ENCODE results near the gene TTYH2. TPM values are rescaled to one million over a fixed set of nuclear protein-coding genes. Genes with fewer than 3 reads are reported as not detected.

TTYH2 gene
- total and polyA plus RNA-seq, 11 donors = 10.3 to 34.6 (median 22.4) TPM

DNA sequence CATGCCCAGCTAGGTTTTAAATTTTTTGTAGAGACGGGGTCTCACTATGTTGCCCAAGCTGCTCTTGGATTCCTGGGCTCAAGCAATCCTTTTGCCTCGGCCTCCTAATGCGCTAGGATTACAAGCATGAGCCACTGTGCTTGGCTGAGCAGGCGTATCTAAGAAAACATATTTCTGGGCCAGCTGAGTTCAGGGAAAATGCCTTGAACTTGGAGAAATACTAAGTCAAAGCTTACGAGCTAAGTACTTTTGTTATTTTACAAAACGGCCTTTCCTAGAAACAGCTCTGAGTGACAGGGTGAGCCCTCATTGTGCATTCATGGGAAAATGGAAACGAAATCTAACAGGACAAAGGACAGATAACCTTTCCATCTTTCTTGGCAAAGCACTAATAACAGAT is 85.4 kb downstream of the TTYH2 start:
- H3K4me1 ChIP-seq = peaks cover 0 to 18% (median 10%) of the 10 kb centered on the region in 12 donors
- H3K27me3 ChIP-seq = no peaks in the 10 kb centered on the region
- intact Hi-C loops (cut with DNase I) = loop anchor here in 2 of 10 donors (5.0 to 10.0 kb wide), 2 partner anchors 156 to 159 kb away; no protein-coding TSS in a partner anchor
- H3K27ac ChIP-seq = no peak overlapping the region
- 65 to 84% (median 74%) methylated on average over 7 of the region's 7 CpGs for WGBS, 4 donors
- ATAC-seq (no peak), DNase-seq (no peak)
- no peaks in the 10 kb centered on the region for H3K36me3 ChIP-seq
- TF ChIP-seq, protein P1, sequence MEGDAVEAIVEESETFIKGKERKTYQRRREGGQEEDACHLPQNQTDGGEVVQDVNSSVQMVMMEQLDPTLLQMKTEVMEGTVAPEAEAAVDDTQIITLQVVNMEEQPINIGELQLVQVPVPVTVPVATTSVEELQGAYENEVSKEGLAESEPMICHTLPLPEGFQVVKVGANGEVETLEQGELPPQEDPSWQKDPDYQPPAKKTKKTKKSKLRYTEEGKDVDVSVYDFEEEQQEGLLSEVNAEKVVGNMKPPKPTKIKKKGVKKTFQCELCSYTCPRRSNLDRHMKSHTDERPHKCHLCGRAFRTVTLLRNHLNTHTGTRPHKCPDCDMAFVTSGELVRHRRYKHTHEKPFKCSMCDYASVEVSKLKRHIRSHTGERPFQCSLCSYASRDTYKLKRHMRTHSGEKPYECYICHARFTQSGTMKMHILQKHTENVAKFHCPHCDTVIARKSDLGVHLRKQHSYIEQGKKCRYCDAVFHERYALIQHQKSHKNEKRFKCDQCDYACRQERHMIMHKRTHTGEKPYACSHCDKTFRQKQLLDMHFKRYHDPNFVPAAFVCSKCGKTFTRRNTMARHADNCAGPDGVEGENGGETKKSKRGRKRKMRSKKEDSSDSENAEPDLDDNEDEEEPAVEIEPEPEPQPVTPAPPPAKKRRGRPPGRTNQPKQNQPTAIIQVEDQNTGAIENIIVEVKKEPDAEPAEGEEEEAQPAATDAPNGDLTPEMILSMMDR (IDR thresholded peaks at IDR 0.05) = no peak
- no peak for TF ChIP-seq POLR2A (IDR thresholded peaks at IDR 0.05)
- H3K9me3 ChIP-seq = no peaks in the 10 kb centered on the region
- no peak overlapping the region for H3K4me3 ChIP-seq

DNA sequence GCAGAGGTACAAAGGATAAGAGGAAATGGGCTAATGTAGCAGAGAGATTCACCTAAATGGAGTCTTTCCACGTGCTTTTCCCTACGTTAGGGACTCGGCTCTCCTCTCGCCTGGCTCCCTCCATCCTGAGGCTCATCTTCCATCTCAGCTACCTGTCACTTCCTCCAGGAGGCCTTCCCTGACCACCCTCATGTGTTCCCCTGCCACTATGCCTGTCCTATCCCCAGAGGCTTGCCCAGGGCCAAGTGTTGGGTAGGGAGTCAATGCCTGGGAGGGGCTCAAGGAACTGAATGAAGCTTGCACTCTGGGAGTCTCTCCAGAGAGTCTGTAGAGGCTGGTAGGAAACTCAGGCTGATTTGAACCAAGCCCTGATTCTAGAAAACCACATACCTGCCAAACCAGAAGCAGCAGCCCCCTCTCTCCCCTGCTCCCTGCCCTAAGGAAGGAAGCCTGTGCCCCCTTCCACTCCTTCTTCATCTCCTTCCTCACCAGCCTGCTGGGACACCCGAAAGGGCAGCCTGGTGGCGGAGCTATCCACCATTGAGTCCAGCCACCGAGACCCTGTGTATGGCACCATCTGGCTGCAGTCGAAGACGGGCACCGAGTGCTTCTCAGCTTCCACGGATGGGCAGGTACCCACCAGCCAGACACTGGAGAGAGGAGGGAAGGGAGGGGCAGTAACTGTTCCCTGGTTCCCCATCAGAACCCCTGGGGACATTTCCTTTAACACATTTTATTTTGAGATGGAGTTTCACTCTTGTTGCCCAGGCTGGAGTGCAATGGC is 86.0 kb downstream of the TTYH2 start:
- TF ChIP-seq POLR2A (IDR thresholded peaks at IDR 0.05) = no peak
- TF ChIP-seq, protein P1 (IDR thresholded peaks at IDR 0.05) = no peak
- intact Hi-C loops (cut with DNase I) = loop anchor here (2.0 to 10.0 kb wide), 9 partner anchors 53 to 195 kb away; partner anchors contain the start of genes BTBD17 (in 5 of the 10) and TTYH2 (in 1 of the 10)
- peak in 1 of 5 donors; percentile 36 for DNase-seq
- Histone ChIP-seq H3K4me1 (peaks cover 0 to 18% (median 10%) of the 10 kb centered on the region in 12 donors), H3K36me3 (no peaks in the 10 kb centered on the region), H3K4me3 (no peak overlapping the region), H3K9me3 (no peaks in the 10 kb centered on the region), H3K27ac (no peak overlapping the region), H3K27me3 (no peaks in the 10 kb centered on the region)
- no peak for ATAC-seq
- WGBS, 4 donors = 79 to 88% (median 85%) methylated on average over 11 of the region's 11 CpGs

DNA sequence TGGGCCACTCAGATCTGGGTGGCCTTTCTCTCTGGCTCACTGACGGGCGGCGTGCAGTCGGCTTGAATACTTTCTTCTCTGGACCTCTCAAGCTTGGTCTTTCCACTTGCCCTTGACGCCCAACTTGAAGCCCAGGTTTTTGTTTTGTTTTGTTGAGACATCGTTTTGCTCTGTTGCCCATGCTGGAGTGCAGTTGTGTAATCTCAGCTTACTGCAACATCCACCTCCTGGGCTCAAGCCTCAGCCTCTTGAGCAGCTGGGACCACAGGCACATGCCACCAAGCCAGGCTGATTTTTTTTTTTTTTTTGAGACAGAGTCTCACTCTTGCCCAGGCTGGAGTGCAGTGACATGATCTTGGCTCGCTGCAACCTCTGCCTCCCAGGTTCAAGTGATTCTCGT is 89.9 kb downstream of the TTYH2 start:
- H3K4me1 ChIP-seq = peaks cover 0 to 8% (median 2%) of the 10 kb centered on the region in 12 donors
- H3K27ac ChIP-seq = no peak overlapping the region
- H3K27me3 ChIP-seq = no peaks in the 10 kb centered on the region
- H3K4me3 ChIP-seq = no peak overlapping the region
- ATAC-seq (no peak), DNase-seq (no peak)
- peaks cover 0 to 12% (median 0%) of the 10 kb centered on the region in 12 donors for H3K9me3 ChIP-seq
- TF ChIP-seq, protein P1 (IDR thresholded peaks at IDR 0.05) = no peak
- no peak for TF ChIP-seq POLR2A (IDR thresholded peaks at IDR 0.05)
- intact Hi-C loops (cut with DNase I) = loop anchor here in 7 of 10 donors (2.0 to 10.0 kb wide), 7 partner anchors 49 to 191 kb away; partner anchors contain the start of gene BTBD17 (in 3 of the 7)
- H3K36me3 ChIP-seq = no peaks in the 10 kb centered on the region
- 93 to 96% (median 93%) methylated on average over 8 of the region's 8 CpGs for WGBS, 4 donors

DNA sequence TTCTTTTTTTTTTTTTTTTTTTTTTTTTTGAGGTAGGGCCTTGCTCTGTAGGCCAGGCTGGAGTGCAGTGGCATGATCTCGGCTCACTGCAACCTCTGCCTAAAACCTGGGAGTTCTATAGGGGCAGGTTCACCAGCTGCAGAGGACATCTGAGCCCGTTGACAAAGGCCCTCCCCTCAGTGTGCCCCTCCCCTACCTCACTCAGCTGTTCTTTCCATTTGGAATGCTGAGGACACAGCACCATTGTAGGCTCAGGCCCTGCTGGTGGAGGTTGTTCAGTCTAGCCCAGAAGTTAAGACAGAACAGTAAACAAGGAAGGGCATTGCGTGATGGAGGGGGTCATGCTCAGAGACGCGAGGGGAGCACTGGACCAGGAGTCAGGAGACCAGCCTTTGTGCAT is 90.8 kb downstream of the TTYH2 start:
- H3K27ac ChIP-seq = no peak overlapping the region
- no peaks in the 10 kb centered on the region for H3K27me3 ChIP-seq
- peaks cover 0 to 12% (median 0%) of the 10 kb centered on the region in 12 donors for H3K9me3 ChIP-seq
- H3K4me3 ChIP-seq = no peak overlapping the region
- TF ChIP-seq POLR2A (IDR thresholded peaks at IDR 0.05) = no peak
- TF ChIP-seq, protein P1 (IDR thresholded peaks at IDR 0.05) = no peak
- 80 to 88% (median 84%) methylated on average over 5 of the region's 5 CpGs for WGBS, 4 donors
- DNase-seq = no peak
- H3K36me3 ChIP-seq = no peaks in the 10 kb centered on the region
- intact Hi-C loops (cut with DNase I) = loop anchor here in 7 of 10 donors (5.0 to 10.0 kb wide), 6 partner anchors 48 to 191 kb away; partner anchors contain the start of gene BTBD17 (in 2 of the 7)
- peaks cover 0 to 11% (median 4%) of the 10 kb centered on the region in 12 donors for H3K4me1 ChIP-seq
- ATAC-seq = no peak
